GM10248 (cell line): ENCODE results near the gene PALLD.

Experiments
- CTCF ChIA-PET: fragments of 300-600 bp; sonication (Branson Sonifier 250); formaldehyde crosslinking; extraction: SDS; loops from one replicate; lab custom pipeline; 2021; ENCODE audit warnings: antibody characterized with exemption; lab: Yijun Ruan, JAX
- POLR2A ChIA-PET: fragments of 350-650 bp; sonication (Branson Sonifier 250); formaldehyde crosslinking; extraction: SDS; loops from one replicate; lab custom pipeline; 2020; ENCODE audit warnings: antibody characterized with exemption; lab: Yijun Ruan, JAX
- DNase-seq: peaks from one replicate; pipeline ENCODE4 v3.0.0; 2012; ENCODE audit errors: extremely low spot score
- CTCF ChIP-seq: IDR thresholded peaks from 2 replicates; pipeline ENCODE4 v1.5.1; 2012; ENCODE audit warnings: mild to moderate bottlenecking, low read depth; ENCODE audit errors: extremely low read depth, missing control alignments, control extremely low read depth

PALLD gene

DNA sequence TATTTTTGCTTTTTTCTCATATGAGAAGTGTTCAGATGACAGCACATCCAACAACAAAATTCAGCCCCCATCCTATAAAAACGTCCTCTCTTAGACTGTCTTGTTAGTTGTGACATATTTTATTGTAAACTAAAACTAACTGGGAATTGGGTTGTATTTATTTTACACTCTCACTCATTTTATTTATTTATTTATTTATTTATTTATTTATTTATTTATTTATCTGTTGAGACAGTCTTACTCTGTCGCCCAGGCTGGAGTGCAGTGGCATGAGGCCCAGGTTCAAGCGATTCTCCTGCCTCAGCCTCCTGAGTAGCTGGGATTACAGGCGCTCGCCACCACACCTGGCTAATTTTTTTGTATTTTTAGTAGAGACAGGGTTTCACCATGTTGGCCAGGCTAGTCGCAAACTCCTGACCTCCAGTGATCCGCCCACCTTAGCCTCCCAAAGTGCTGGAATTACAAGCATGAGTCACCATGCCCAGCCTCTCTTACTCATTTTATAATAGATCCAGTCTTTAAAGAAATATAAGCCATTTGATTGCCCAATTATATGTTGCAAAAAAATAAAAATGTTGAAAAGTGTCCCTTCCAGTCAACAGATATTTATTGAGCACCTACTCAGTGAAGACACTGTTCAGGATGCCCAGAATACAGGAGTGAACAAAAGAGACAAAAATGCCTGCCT, 44.6 kb downstream of the PALLD start:
- DNase-seq = no peak
- ChIA-PET POLR2A (interaction anchor here (0.6 kb wide), 1 partner anchor 52 kb away, joined by 3 read pairs; no protein-coding TSS in a partner anchor), CTCF (no interaction called here)
- no peak for TF ChIP-seq CTCF

DNA sequence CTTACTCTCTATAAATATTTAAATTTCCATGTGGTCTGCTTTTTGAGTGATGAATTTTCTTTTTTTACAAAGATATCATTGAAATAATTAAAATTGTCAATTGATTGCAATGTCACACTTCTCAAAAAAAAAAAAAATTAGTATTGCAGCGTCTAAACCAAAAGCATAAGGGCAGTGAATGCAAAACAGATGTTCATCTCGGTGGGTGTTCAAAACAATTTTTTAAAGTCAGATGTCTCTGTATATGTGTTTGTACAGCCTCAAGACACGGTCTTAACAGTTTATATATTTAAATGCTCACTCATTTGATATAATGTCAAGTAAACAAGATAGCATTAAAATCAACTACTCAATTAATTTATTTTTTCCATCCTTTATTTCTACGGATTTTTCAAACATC, 52.3 kb downstream of the PALLD start:
- ChIA-PET CTCF (no interaction called here), POLR2A (no interaction called here)
- TF ChIP-seq CTCF = no peak
- DNase-seq = no peak

DNA sequence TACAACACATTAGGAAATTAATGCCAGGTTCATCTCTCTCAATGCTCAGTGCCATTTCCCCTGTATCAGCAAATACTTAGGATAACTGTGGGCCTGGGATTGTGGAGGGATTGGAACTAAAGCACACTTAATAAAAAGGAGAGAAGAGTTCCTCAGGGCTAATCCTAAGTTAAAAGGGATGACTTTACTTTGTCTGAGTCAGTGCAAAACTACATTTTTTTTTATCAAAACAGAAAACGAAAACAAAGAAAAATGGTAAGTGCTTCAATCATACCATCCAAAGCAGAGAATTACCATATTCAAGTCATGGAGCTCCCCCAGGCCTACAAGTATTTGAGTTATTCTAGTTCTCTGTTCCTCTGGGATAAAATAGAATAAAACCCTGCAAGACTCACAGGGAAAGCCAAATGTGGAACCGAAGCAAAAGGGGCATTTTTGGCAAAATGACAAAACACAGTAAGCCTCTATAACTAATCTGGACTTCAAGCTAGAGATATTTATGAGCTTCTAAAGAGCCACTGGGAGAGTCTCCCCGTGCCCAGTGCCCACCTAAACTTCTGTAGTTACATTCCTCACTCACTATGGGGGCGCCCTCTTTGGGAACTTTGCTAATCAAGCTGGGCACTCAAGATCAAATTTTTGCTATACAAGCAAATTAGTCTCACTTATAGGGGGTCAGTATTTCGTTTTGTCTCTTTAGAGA, 53.4 kb downstream of the PALLD start:
- ChIA-PET POLR2A (no interaction called here), CTCF (no interaction called here)
- TF ChIP-seq CTCF = no peak
- DNase-seq = no peak

GRCh38 chr4:168551211-168551610, 54.4 kb downstream of the PALLD start:
- ChIA-PET POLR2A (no interaction called here), CTCF (no interaction called here)
- no peak for DNase-seq
- no peak for TF ChIP-seq CTCF

GRCh38 chr4:168551945-168552695, 55.3 kb downstream of the PALLD start:
- ChIA-PET CTCF (interaction anchor here (0.8 to 1.2 kb wide), 5 partner anchors 11 to 603 kb away, joined by 3 to 5 read pairs (median 3); no protein-coding TSS in a partner anchor), POLR2A (no interaction called here)
- no peak for TF ChIP-seq CTCF
- DNase-seq = no peak

- CTCF ChIA-PET = no interaction called here
- no peak for DNase-seq
- TF ChIP-seq CTCF = no peak
- POLR2A ChIA-PET = no interaction called here
Measured at GRCh38 chr4:168553714-168554370, 57.0 kb downstream of the PALLD start.
